ENCODE data around the gene MAST4. TPM values are rescaled to one million over a fixed set of nuclear protein-coding genes. Genes with fewer than 3 reads are reported as not detected.

The MAST4 gene
- total RNA-seq, 1 experiment from 2014 or later = 10.9 TPM

DNA sequence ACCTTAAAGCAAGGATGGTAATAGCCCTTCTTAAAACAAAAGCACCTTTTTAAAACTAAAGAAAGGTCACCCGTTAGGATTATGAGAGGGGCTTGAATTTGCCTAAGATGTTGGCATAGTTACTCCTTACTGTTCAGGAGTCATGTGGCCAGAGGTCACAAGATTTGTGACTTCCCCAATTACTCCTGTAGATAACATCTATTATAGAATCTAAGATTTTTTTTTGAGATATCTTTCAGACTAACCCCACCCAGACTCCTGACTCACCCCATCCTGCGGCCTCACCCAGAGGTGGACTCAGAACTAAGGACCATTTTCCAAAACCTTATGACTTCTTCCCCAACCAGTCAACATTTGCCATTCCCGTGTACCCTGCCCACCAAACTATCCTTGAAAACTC, 598.0 kb downstream of the MAST4 start:
- no peak overlapping the region for H3K27ac Mint-ChIP-seq (ENCODE audit: unreplicated experiment)
- TF ChIP-seq, protein P1, sequence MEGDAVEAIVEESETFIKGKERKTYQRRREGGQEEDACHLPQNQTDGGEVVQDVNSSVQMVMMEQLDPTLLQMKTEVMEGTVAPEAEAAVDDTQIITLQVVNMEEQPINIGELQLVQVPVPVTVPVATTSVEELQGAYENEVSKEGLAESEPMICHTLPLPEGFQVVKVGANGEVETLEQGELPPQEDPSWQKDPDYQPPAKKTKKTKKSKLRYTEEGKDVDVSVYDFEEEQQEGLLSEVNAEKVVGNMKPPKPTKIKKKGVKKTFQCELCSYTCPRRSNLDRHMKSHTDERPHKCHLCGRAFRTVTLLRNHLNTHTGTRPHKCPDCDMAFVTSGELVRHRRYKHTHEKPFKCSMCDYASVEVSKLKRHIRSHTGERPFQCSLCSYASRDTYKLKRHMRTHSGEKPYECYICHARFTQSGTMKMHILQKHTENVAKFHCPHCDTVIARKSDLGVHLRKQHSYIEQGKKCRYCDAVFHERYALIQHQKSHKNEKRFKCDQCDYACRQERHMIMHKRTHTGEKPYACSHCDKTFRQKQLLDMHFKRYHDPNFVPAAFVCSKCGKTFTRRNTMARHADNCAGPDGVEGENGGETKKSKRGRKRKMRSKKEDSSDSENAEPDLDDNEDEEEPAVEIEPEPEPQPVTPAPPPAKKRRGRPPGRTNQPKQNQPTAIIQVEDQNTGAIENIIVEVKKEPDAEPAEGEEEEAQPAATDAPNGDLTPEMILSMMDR (IDR thresholded peaks at IDR 0.05; ENCODE audit: unreplicated experiment) = no peak
- no TSS peak for BruUV-seq (replicated peaks)

DNA sequence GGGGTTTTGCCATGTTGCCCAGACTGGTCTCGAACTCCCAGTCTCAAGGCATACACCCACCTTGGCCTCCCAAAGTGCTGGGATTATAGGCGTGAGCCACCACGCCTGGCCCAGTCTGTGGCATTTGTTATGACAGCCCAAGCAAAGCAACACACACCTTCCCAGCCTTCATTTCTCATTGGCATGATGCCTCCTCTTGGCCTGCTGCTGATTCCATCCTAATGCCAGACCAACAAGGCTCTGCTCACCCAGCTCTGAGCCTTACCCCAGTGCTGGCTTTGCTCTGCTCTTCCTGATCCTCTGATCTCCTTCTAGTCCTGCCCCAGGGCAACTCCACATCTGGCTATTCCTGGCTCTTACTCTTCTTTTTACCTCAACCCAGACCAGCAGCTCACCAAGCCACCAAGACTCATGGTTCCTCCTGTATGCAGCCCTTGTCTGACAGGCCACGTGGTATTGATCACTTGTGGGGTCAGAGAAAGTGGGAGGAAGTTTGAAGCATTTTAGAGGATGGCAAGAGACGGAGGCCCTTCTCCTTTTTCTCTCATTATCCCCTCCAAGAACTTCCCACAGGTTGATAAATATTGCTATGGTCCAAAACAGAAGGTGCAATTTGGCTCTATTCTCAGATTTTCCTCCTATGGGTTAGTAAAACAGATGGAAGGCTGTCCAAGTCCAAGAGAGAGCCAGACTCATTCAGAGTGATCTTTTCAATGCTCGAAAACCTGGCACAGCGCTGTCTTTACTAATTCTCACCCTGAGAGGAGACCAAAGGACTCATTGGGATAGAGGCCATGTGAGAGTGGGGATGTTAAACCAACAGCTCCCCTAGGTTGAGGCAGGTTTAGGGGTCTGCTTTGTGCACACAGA, 599.4 kb downstream of the MAST4 start:
- no peak overlapping the region for H3K27ac Mint-ChIP-seq (ENCODE audit: unreplicated experiment)
- CTCF ChIA-PET = no interaction called here
- H3K4me3 Mint-ChIP-seq (ENCODE audit: low read depth, unreplicated experiment) = no peak overlapping the region
- intact Hi-C loops (cut with micrococcal nuclease; ENCODE audit: unreplicated experiment) = no loop called here
- no peaks in the 10 kb centered on the region for H3K9me3 Mint-ChIP-seq (ENCODE audit: low read depth, unreplicated experiment)
- H3K4me1 Mint-ChIP-seq (ENCODE audit: low read depth, unreplicated experiment) = peaks cover 15% of the 10 kb centered on the region
- no peak for DNase-seq
- BruUV-seq (replicated peaks) = no TSS peak
- H3K27me3 Mint-ChIP-seq (ENCODE audit: unreplicated experiment) = no peaks in the 10 kb centered on the region
- TF ChIP-seq, protein P1 (IDR thresholded peaks at IDR 0.05; ENCODE audit: unreplicated experiment) = no peak
- H3K36me3 Mint-ChIP-seq (ENCODE audit: insufficient read depth, unreplicated experiment) = no peaks in the 10 kb centered on the region

More for the DNA sequence above, 598.0 kb downstream of the MAST4 start:
- intact Hi-C loops (cut with micrococcal nuclease; ENCODE audit: unreplicated experiment) = no loop called here
- H3K9me3 Mint-ChIP-seq (ENCODE audit: low read depth, unreplicated experiment) = no peaks in the 10 kb centered on the region
- no peak overlapping the region for H3K4me3 Mint-ChIP-seq (ENCODE audit: low read depth, unreplicated experiment)
- CTCF ChIA-PET = no interaction called here
- peaks cover 15% of the 10 kb centered on the region for H3K4me1 Mint-ChIP-seq (ENCODE audit: low read depth, unreplicated experiment)
- no peaks in the 10 kb centered on the region for H3K36me3 Mint-ChIP-seq (ENCODE audit: insufficient read depth, unreplicated experiment)
- no peak for DNase-seq
- no peaks in the 10 kb centered on the region for H3K27me3 Mint-ChIP-seq (ENCODE audit: unreplicated experiment)

DNA sequence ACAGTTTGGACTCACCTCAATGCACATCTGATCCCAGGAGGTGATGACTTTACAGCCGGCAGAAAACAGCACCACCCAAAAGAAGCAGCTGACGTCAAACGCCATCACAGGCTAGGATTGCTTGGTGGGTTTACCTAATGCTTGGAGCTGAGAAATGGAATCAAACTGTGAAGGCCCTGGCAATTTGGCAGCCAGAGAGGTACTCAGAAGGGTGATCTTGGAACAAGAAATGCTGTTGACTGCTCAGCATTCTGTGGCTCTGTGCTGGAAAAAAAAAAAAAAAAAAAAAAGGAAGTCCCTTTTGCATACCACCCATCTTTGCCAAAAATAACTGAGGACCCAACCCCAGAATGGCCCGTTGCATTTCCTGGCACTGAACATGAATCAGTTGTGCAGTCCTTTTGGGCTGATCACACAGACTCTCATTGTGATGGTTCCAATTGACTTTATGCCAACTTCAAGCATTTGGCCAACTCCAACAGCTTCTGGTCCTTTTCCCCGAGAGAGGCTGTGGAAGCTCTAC, 600.4 kb downstream of the MAST4 start, which contains the start of gene CD180:
Gene CD180 (minus strand): TSS at position 263 of the 523 bp plus-strand sequence. CDS start 158 bp downstream, at position 105.
- no TSS peak for BruUV-seq (replicated peaks)
- Mint-ChIP-seq H3K27me3 (ENCODE audit: unreplicated experiment) (no peaks in the 10 kb centered on the region), H3K4me3 (ENCODE audit: low read depth, unreplicated experiment) (no peak within 1 kb of the TSS), H3K9me3 (ENCODE audit: low read depth, unreplicated experiment) (no peaks in the 10 kb centered on the region), H3K27ac (ENCODE audit: unreplicated experiment) (no peak within 1 kb of the TSS), H3K4me1 (ENCODE audit: low read depth, unreplicated experiment) (peaks cover 15% of the 10 kb centered on the region), H3K36me3 (ENCODE audit: insufficient read depth, unreplicated experiment) (no peaks in the 10 kb centered on the region)
- TF ChIP-seq, protein P1 (IDR thresholded peaks at IDR 0.05; ENCODE audit: unreplicated experiment) = no peak
- DNase-seq = no peak
- intact Hi-C loops (cut with micrococcal nuclease; ENCODE audit: unreplicated experiment) = no loop called here
- CTCF ChIA-PET = interaction anchor here (1.3 kb wide), 1 partner anchor 10 kb away, joined by 4 read pairs; no protein-coding TSS in a partner anchor

DNA sequence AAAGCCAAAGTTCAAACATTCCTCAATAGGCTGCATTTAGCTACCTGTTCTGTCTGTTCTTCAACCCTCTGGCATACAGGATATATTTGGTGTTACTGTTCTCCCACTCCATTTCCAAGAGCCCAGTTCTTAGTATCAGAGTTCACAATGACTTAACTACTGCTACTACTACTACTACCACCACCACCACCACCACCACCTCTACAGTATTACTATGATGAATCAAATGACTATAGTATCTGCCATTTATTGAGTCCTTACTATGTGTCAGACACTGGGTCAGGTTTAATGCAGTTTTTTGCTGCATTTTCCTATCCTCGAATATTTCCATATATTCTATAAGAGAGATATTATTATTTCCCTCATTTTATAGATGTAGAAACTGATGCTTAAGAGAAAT, 601.3 kb downstream of the MAST4 start:
- CTCF ChIA-PET = interaction anchor here (0.6 to 1.3 kb wide), 2 partner anchors 9 to 931 kb away, joined by 3 to 4 read pairs; no protein-coding TSS in a partner anchor
- Mint-ChIP-seq H3K27ac (ENCODE audit: unreplicated experiment) (no peak overlapping the region), H3K4me3 (ENCODE audit: low read depth, unreplicated experiment) (no peak overlapping the region), H3K27me3 (ENCODE audit: unreplicated experiment) (no peaks in the 10 kb centered on the region), H3K36me3 (ENCODE audit: insufficient read depth, unreplicated experiment) (no peaks in the 10 kb centered on the region), H3K9me3 (ENCODE audit: low read depth, unreplicated experiment) (no peaks in the 10 kb centered on the region), H3K4me1 (ENCODE audit: low read depth, unreplicated experiment) (peaks cover 15% of the 10 kb centered on the region)
- no peak for DNase-seq
- BruUV-seq (replicated peaks) = no TSS peak
- intact Hi-C loops (cut with micrococcal nuclease; ENCODE audit: unreplicated experiment) = no loop called here
- TF ChIP-seq, protein P1 (IDR thresholded peaks at IDR 0.05; ENCODE audit: unreplicated experiment) = no peak
